PFSK-1 (cell line): ENCODE measurements around the gene RASSF3. TPM values are rescaled to one million over a fixed set of nuclear protein-coding genes. Genes with fewer than 3 reads are reported as not detected.

Experiments used
- FOXP2 ChIP-seq: optimal IDR thresholded peaks from 2 replicates; pipeline ENCODE3; 2011; ENCODE audit warnings: borderline replicate concordance, control low read depth, inconsistent platforms; ENCODE audit not compliant: insufficient read depth; ENCODE audit errors: extremely low read length, extremely low read depth
- POLR2AphosphoS5 ChIP-seq: IDR thresholded peaks from 2 replicates; pipeline ENCODE4 v1.6.1; 2012; ENCODE audit warnings: low read depth, mild to moderate bottlenecking, control low read depth, low read length, moderate library complexity
- REST ChIP-seq, 2 experiments: IDR thresholded peaks; 2 replicates each; pipeline versions ENCODE4 v1.6.1 to v1.8.0; 2011 to 2012; ENCODE audit warnings: low read depth in 2 of 2, low read length in 2 of 2, control low read depth in 1 of 2, inconsistent platforms in 1 of 2, mild to moderate bottlenecking in 1 of 2, moderate library complexity in 1 of 2; ENCODE audit not compliant: insufficient read depth in 1 of 2
- SIN3A ChIP-seq: IDR thresholded peaks from 2 replicates; pipeline ENCODE4 v1.6.1; 2012; ENCODE audit warnings: mild to moderate bottlenecking, low read length, moderate library complexity, borderline replicate concordance; ENCODE audit not compliant: insufficient read depth
- TAF1 ChIP-seq: IDR thresholded peaks from 2 replicates; pipeline ENCODE4 v1.6.1; 2012; ENCODE audit warnings: low read length, control low read depth, borderline replicate concordance; ENCODE audit not compliant: insufficient read depth
- polyA plus RNA-seq: library from polyadenylated mRNA; unstranded; fragments of >200 nt; gene quantifications from one replicate; pipeline ENCODE4 v1.2.1, GENCODE V29; 2012; ENCODE audit warnings: low read depth, missing spikeins; ENCODE audit not compliant: insufficient read length

RASSF3 gene
- 12.2 TPM for polyA plus RNA-seq

- TF ChIP-seq REST (IDR thresholded peaks at IDR 0.05; ENCODE audit: insufficient read depth in 1 of 2, low read depth in 2 of 2, low read length in 2 of 2) (no peak), SIN3A (no peak), TAF1 (no peak), POLR2AphosphoS5 (peak; percentile 34; the same call in 1 of the 2 replicates), FOXP2 (peak; percentile 52)
These were observed at the start of gene RASSF3 for GRCh38 chr12:64610079-64610659. RASSF3 (plus strand) TSS chr12:64610495; CDS start chr12:64610633, 138 bp downstream.

GRCh38 chr12:64561302-64562136, 48.8 kb upstream of the RASSF3 start:
- no peak for TF ChIP-seq SIN3A
- TF ChIP-seq TAF1 = no peak
- TF ChIP-seq FOXP2 = no peak
- no peak for TF ChIP-seq POLR2AphosphoS5
- TF ChIP-seq REST (IDR thresholded peaks at IDR 0.05; ENCODE audit: insufficient read depth in 1 of 2, low read depth in 2 of 2, low read length in 2 of 2) = no peak

- no peak for TF ChIP-seq FOXP2
- no peak for TF ChIP-seq SIN3A
- TF ChIP-seq TAF1 = no peak
- no peak for TF ChIP-seq REST (IDR thresholded peaks at IDR 0.05; ENCODE audit: insufficient read depth in 1 of 2, low read depth in 2 of 2, low read length in 2 of 2)
- no peak for TF ChIP-seq POLR2AphosphoS5
These were observed 44.2 kb upstream of the RASSF3 start for GRCh38 chr12:64566122-64566521.

- TF ChIP-seq POLR2AphosphoS5 (no peak), SIN3A (no peak), TAF1 (no peak), REST (IDR thresholded peaks at IDR 0.05; ENCODE audit: insufficient read depth in 1 of 2, low read depth in 2 of 2, low read length in 2 of 2) (no peak), FOXP2 (no peak)
These were observed 43.3 kb upstream of the RASSF3 start for GRCh38 chr12:64566831-64567517.
